WTC11 (cell line): Measurements from ENCODE around the gene BPIFB4. TPM values are rescaled to one million over a fixed set of nuclear protein-coding genes. Genes with fewer than 3 reads are reported as not detected.
A peak's percentile ranks its signal among the peaks of the same experiment; 100 is the strongest.

Experiments
- ATAC-seq: fragments of 200-7000 bp; cut with Tn5 transposase; 2 replicates; pipeline ENCODE4 v1.10.0; 2021; ENCODE audit warnings: mild to moderate bottlenecking, moderate library complexity
- CTCF ChIA-PET: fragments of 300-600 bp; sonication (Branson Sonifier 250); formaldehyde crosslinking; loops from one replicate; lab custom pipeline; 2021; ENCODE audit warnings: antibody characterized with exemption; lab: Charles Lee
- POLR2A ChIA-PET: fragments of 350-600 bp; sonication (Branson Sonifier 250); formaldehyde crosslinking; loops from one replicate; lab custom pipeline; 2021; ENCODE audit warnings: antibody characterized with exemption; lab: Charles Lee
- DNase-seq: peaks from one replicate; pipeline ENCODE4 v3.0.0; 2021; ENCODE audit warnings: low spot score
- H3K27ac Mint-ChIP-seq: 2 replicates; pipeline ENCODE4 v1.8.0; 2021; ENCODE audit warnings: mixed read lengths
- H3K27me3 Mint-ChIP-seq: 2 replicates; pipeline ENCODE4 v1.8.0; 2021; ENCODE audit warnings: low read depth, mild to moderate bottlenecking, moderate library complexity, mixed read lengths
- H3K36me3 Mint-ChIP-seq: 2 replicates; pipeline ENCODE4 v1.8.0; 2021; ENCODE audit warnings: mixed read lengths
- H3K4me1 Mint-ChIP-seq: 2 replicates; pipeline ENCODE4 v1.8.0; 2022; ENCODE audit warnings: mixed read lengths
- H3K4me3 Mint-ChIP-seq: 2 replicates; pipeline ENCODE4 v1.8.0; 2021; ENCODE audit warnings: mild to moderate bottlenecking, moderate library complexity, mixed read lengths
- H3K9me3 Mint-ChIP-seq: 2 replicates; pipeline ENCODE4 v1.8.0; 2021; ENCODE audit warnings: mixed read lengths
- EMX1 ChIP-seq: fragments of 250-450 bp; sonication (Bioruptor Pico); IDR thresholded peaks from 2 replicates; pipeline ENCODE4 v1.8.0; 2021; ENCODE audit warnings: mild to moderate bottlenecking
- GRHL2 ChIP-seq: fragments of 250-450 bp; sonication (Bioruptor Pico); IDR thresholded peaks from 2 replicates; pipeline ENCODE4 v1.8.0; 2022; ENCODE audit warnings: mild to moderate bottlenecking, moderate library complexity; ENCODE audit not compliant: insufficient replicate concordance, severe bottlenecking
- GTF2I ChIP-seq: fragments of 250-450 bp; sonication (Bioruptor Pico); conservative IDR thresholded peaks from 2 replicates; pipeline ENCODE4 v1.4.0; 2021; ENCODE audit warnings: mild to moderate bottlenecking
- JAZF1 ChIP-seq: fragments of 250-450 bp; sonication (Bioruptor Pico); IDR thresholded peaks from 2 replicates; pipeline ENCODE4 v1.9.0; 2021; ENCODE audit warnings: moderate library complexity, mild to moderate bottlenecking, inconsistent platforms
- NR1H2 ChIP-seq: sonication (generic); formaldehyde crosslinking; IDR thresholded peaks from 2 replicates; pipeline ENCODE4 v1.9.0; 2021; ENCODE audit warnings: mild to moderate bottlenecking, moderate library complexity, missing genetic modification reagents
- PRRX2 ChIP-seq: fragments of 250-450 bp; sonication (Bioruptor Pico); IDR thresholded peaks from 2 replicates; pipeline ENCODE4 v1.8.0; 2021; ENCODE audit warnings: mild to moderate bottlenecking
- TCF7 ChIP-seq: sonication (generic); formaldehyde crosslinking; IDR thresholded peaks from 2 replicates; pipeline ENCODE4 v1.8.0; 2022; ENCODE audit warnings: mild to moderate bottlenecking, low read depth, missing genetic modification reagents, moderate library complexity
- TEAD4 ChIP-seq: sonication (generic); formaldehyde crosslinking; IDR thresholded peaks from 2 replicates; pipeline ENCODE4 v1.8.0; 2022; ENCODE audit warnings: mild to moderate bottlenecking, missing genetic modification reagents
- ZBTB21 ChIP-seq: sonication (generic); formaldehyde crosslinking; IDR thresholded peaks from 2 replicates; pipeline ENCODE4 v1.8.1; 2023; ENCODE audit warnings: mild to moderate bottlenecking, missing genetic modification reagents, borderline replicate concordance
- total RNA-seq: library from RNA; stranded (reverse); gene quantifications from 3 replicates; pipeline ENCODE4 v1.2.3, GENCODE V29; 2021
- TF ChIP-seq, protein P1 (sequence below): sonication (generic); formaldehyde crosslinking; IDR thresholded peaks from 2 replicates; pipeline ENCODE4 v1.8.1; 2023; ENCODE audit warnings: mild to moderate bottlenecking, missing genetic modification reagents, moderate library complexity
- TF ChIP-seq, protein P2 (sequence below): fragments of 250-450 bp; sonication (Bioruptor Pico); IDR thresholded peaks from 2 replicates; pipeline ENCODE4 v1.9.0; 2021; ENCODE audit warnings: mild to moderate bottlenecking
- TF ChIP-seq, protein P3 (sequence below): sonication (generic); formaldehyde crosslinking; IDR thresholded peaks from 2 replicates; pipeline ENCODE4 v1.8.1; 2022; ENCODE audit warnings: mild to moderate bottlenecking, moderate library complexity, missing genetic modification reagents
- TF ChIP-seq, protein P4 (sequence below): sonication (generic); formaldehyde crosslinking; IDR thresholded peaks from 2 replicates; pipeline ENCODE4 v1.8.0; 2022; ENCODE audit warnings: missing genetic modification reagents
- TF ChIP-seq, protein P5 (sequence below): fragments of 250-450 bp; sonication (Bioruptor Pico); IDR thresholded peaks from 2 replicates; pipeline ENCODE4 v1.9.0; 2021; ENCODE audit warnings: mild to moderate bottlenecking, borderline replicate concordance
- TF ChIP-seq, protein P6 (sequence below): sonication (generic); formaldehyde crosslinking; conservative IDR thresholded peaks from 2 replicates; pipeline ENCODE4 v1.8.1; 2022; ENCODE audit warnings: mild to moderate bottlenecking, missing genetic modification reagents
- TF ChIP-seq, protein P7 (sequence below): sonication (generic); formaldehyde crosslinking; IDR thresholded peaks from 2 replicates; pipeline ENCODE4 v1.8.0; 2022; ENCODE audit warnings: mild to moderate bottlenecking, missing genetic modification reagents
- TF ChIP-seq, protein P8 (sequence below): sonication (generic); formaldehyde crosslinking; IDR thresholded peaks from 2 replicates; pipeline ENCODE4 v1.8.1; 2023; ENCODE audit warnings: mild to moderate bottlenecking, missing genetic modification reagents

The BPIFB4 gene
- total RNA-seq, 1 experiment from 2014 or later, result not detected

DNA sequence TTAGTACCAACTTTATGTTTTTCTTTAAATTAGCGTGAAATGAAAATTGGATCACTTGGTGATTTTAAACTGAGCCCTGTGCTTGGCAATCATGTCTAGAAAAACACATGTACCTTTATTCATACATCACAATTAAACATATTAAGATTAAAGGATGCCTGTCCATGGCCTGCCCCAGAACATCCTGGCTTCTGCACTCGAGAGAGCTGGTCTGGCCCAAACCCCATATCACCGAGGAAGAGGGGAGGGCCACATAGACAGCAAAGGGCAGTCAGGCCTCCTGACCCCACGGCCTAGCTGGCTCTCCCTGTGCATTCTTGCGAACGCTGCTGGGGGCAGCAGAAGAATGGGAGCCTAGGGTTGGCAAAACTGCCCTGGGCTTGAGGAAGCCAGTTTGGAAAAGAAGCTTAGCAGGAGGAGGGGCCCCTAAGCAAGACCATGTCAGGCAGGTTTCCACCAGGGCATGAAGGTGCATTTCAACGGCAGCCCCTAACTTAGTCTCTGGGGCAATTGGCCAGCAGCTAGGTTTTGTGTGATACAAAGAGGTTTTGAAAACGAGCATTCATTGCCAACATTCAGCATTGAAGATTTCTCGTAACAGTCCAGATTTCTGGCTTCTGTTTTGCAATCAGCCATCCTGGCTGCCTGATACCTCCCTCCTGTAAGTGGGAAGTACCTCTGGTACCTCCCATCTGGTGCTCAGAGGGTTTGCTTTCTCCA is 17.2 kb upstream of the BPIFB4 start (continued):
- TF ChIP-seq, protein P1, sequence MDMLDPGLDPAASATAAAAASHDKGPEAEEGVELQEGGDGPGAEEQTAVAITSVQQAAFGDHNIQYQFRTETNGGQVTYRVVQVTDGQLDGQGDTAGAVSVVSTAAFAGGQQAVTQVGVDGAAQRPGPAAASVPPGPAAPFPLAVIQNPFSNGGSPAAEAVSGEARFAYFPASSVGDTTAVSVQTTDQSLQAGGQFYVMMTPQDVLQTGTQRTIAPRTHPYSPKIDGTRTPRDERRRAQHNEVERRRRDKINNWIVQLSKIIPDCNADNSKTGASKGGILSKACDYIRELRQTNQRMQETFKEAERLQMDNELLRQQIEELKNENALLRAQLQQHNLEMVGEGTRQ (CRISPR knock-in tag), result no peak
- TF ChIP-seq GTF2I (CRISPR knock-in tag) (no peak), JAZF1 (no peak), GRHL2 (no peak)
- TF ChIP-seq, protein P2, sequence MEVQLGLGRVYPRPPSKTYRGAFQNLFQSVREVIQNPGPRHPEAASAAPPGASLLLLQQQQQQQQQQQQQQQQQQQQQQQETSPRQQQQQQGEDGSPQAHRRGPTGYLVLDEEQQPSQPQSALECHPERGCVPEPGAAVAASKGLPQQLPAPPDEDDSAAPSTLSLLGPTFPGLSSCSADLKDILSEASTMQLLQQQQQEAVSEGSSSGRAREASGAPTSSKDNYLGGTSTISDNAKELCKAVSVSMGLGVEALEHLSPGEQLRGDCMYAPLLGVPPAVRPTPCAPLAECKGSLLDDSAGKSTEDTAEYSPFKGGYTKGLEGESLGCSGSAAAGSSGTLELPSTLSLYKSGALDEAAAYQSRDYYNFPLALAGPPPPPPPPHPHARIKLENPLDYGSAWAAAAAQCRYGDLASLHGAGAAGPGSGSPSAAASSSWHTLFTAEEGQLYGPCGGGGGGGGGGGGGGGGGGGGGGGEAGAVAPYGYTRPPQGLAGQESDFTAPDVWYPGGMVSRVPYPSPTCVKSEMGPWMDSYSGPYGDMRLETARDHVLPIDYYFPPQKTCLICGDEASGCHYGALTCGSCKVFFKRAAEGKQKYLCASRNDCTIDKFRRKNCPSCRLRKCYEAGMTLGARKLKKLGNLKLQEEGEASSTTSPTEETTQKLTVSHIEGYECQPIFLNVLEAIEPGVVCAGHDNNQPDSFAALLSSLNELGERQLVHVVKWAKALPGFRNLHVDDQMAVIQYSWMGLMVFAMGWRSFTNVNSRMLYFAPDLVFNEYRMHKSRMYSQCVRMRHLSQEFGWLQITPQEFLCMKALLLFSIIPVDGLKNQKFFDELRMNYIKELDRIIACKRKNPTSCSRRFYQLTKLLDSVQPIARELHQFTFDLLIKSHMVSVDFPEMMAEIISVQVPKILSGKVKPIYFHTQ (CRISPR knock-in tag), result no peak
- TF ChIP-seq, protein P3, sequence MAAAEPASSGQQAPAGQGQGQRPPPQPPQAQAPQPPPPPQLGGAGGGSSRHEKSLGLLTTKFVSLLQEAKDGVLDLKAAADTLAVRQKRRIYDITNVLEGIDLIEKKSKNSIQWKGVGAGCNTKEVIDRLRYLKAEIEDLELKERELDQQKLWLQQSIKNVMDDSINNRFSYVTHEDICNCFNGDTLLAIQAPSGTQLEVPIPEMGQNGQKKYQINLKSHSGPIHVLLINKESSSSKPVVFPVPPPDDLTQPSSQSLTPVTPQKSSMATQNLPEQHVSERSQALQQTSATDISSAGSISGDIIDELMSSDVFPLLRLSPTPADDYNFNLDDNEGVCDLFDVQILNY (CRISPR knock-in tag), result no peak

DNA sequence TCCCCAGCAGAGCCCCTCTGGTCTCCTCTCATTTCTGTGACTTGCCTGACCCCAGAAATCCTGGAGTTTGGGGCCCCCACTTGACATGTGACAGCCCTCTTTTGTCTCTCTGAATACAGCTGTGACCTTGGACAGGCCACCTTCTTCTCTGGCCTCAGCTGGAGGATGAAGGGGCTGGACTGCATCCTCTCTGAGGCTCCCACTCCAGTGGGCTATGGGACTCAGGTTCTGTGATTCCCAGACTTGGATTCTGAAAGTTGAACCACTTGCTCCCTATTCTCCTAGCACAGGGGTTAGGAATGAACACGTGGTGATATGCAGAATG is 16.7 kb upstream of the BPIFB4 start:
- POLR2A ChIA-PET, result no interaction called here
- no peaks in the 10 kb centered on the region for H3K36me3 Mint-ChIP-seq
- peak overlapping the region; percentile 32; the same call in 1 of the 2 replicates for H3K27ac Mint-ChIP-seq
- TF ChIP-seq TCF7 (CRISPR knock-in tag), result no peak
- TF ChIP-seq, protein P4, sequence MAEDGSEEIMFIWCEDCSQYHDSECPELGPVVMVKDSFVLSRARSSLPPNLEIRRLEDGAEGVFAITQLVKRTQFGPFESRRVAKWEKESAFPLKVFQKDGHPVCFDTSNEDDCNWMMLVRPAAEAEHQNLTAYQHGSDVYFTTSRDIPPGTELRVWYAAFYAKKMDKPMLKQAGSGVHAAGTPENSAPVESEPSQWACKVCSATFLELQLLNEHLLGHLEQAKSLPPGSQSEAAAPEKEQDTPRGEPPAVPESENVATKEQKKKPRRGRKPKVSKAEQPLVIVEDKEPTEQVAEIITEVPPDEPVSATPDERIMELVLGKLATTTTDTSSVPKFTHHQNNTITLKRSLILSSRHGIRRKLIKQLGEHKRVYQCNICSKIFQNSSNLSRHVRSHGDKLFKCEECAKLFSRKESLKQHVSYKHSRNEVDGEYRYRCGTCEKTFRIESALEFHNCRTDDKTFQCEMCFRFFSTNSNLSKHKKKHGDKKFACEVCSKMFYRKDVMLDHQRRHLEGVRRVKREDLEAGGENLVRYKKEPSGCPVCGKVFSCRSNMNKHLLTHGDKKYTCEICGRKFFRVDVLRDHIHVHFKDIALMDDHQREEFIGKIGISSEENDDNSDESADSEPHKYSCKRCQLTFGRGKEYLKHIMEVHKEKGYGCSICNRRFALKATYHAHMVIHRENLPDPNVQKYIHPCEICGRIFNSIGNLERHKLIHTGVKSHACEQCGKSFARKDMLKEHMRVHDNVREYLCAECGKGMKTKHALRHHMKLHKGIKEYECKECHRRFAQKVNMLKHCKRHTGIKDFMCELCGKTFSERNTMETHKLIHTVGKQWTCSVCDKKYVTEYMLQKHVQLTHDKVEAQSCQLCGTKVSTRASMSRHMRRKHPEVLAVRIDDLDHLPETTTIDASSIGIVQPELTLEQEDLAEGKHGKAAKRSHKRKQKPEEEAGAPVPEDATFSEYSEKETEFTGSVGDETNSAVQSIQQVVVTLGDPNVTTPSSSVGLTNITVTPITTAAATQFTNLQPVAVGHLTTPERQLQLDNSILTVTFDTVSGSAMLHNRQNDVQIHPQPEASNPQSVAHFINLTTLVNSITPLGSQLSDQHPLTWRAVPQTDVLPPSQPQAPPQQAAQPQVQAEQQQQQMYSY, result no peak
- no peaks in the 10 kb centered on the region for H3K27me3 Mint-ChIP-seq
- CTCF ChIA-PET, result interaction anchor here (1.0 to 1.1 kb wide), 2 partner anchors 33 to 67 kb away, joined by 3 read pairs; no protein-coding TSS in a partner anchor
- DNase-seq (no peak), ATAC-seq (no peak)
- no peaks in the 10 kb centered on the region for H3K9me3 Mint-ChIP-seq
- no peaks in the 10 kb centered on the region for H3K4me1 Mint-ChIP-seq
- H3K4me3 Mint-ChIP-seq, result no peak overlapping the region

DNA sequence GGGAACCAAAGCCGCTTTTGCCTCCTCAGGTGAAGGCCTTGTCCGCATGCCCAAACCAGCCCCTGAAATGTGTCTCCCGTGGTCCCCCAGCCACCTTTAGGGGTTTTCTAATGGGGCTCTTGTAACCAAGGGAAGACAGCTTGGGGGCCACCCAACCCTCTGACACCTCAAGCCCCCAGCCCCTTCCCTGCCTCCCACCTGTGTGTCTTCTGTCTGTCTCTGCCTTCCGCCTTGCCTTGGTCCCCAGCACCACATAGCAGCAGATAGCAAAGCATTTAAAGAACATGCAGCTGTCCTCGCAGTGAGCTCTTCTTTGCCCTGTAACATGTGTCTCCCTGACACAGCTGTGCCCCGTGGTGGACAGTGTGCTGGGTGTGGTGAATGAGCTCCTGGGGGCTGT is 16.2 kb upstream of the BPIFB4 start:
- Mint-ChIP-seq H3K27ac (no peak overlapping the region), H3K9me3 (no peaks in the 10 kb centered on the region), H3K4me3 (no peak overlapping the region), H3K27me3 (no peaks in the 10 kb centered on the region), H3K4me1 (no peaks in the 10 kb centered on the region), H3K36me3 (no peaks in the 10 kb centered on the region)
- CTCF ChIA-PET, result no interaction called here
- ATAC-seq (no peak), DNase-seq (no peak)
- POLR2A ChIA-PET, result no interaction called here
- no peak for TF ChIP-seq PRRX2 (CRISPR knock-in tag)
- TF ChIP-seq, protein P5, sequence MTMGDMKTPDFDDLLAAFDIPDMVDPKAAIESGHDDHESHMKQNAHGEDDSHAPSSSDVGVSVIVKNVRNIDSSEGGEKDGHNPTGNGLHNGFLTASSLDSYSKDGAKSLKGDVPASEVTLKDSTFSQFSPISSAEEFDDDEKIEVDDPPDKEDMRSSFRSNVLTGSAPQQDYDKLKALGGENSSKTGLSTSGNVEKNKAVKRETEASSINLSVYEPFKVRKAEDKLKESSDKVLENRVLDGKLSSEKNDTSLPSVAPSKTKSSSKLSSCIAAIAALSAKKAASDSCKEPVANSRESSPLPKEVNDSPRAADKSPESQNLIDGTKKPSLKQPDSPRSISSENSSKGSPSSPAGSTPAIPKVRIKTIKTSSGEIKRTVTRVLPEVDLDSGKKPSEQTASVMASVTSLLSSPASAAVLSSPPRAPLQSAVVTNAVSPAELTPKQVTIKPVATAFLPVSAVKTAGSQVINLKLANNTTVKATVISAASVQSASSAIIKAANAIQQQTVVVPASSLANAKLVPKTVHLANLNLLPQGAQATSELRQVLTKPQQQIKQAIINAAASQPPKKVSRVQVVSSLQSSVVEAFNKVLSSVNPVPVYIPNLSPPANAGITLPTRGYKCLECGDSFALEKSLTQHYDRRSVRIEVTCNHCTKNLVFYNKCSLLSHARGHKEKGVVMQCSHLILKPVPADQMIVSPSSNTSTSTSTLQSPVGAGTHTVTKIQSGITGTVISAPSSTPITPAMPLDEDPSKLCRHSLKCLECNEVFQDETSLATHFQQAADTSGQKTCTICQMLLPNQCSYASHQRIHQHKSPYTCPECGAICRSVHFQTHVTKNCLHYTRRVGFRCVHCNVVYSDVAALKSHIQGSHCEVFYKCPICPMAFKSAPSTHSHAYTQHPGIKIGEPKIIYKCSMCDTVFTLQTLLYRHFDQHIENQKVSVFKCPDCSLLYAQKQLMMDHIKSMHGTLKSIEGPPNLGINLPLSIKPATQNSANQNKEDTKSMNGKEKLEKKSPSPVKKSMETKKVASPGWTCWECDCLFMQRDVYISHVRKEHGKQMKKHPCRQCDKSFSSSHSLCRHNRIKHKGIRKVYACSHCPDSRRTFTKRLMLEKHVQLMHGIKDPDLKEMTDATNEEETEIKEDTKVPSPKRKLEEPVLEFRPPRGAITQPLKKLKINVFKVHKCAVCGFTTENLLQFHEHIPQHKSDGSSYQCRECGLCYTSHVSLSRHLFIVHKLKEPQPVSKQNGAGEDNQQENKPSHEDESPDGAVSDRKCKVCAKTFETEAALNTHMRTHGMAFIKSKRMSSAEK (CRISPR knock-in tag), result no peak
- TF ChIP-seq NR1H2, result no peak
- no peak for TF ChIP-seq EMX1 (CRISPR knock-in tag)
- TF ChIP-seq, protein P6, sequence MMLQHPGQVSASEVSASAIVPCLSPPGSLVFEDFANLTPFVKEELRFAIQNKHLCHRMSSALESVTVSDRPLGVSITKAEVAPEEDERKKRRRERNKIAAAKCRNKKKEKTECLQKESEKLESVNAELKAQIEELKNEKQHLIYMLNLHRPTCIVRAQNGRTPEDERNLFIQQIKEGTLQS, result no peak
- TF ChIP-seq ZBTB21 (CRISPR knock-in tag), result no peak
- no peak for TF ChIP-seq TEAD4
- TF ChIP-seq, protein P7, sequence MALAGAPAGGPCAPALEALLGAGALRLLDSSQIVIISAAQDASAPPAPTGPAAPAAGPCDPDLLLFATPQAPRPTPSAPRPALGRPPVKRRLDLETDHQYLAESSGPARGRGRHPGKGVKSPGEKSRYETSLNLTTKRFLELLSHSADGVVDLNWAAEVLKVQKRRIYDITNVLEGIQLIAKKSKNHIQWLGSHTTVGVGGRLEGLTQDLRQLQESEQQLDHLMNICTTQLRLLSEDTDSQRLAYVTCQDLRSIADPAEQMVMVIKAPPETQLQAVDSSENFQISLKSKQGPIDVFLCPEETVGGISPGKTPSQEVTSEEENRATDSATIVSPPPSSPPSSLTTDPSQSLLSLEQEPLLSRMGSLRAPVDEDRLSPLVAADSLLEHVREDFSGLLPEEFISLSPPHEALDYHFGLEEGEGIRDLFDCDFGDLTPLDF, result no peak
- TF ChIP-seq, protein P8, sequence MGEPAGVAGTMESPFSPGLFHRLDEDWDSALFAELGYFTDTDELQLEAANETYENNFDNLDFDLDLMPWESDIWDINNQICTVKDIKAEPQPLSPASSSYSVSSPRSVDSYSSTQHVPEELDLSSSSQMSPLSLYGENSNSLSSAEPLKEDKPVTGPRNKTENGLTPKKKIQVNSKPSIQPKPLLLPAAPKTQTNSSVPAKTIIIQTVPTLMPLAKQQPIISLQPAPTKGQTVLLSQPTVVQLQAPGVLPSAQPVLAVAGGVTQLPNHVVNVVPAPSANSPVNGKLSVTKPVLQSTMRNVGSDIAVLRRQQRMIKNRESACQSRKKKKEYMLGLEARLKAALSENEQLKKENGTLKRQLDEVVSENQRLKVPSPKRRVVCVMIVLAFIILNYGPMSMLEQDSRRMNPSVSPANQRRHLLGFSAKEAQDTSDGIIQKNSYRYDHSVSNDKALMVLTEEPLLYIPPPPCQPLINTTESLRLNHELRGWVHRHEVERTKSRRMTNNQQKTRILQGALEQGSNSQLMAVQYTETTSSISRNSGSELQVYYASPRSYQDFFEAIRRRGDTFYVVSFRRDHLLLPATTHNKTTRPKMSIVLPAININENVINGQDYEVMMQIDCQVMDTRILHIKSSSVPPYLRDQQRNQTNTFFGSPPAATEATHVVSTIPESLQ (CRISPR knock-in tag), result no peak
